NCI-H2227 treated with DMSO at 0.1 percent for 48 hours (cell line): ENCODE results near the gene KRT76.

Source experiments
- DNase-seq: peaks from one replicate; lab custom pipeline; 2025; lab: John Stamatoyannopoulos, UW

Gene KRT76

GRCh38 chr12:52730383-52730782 lies 46.8 kb downstream of the KRT76 start:
- DNase-seq: no peak

GRCh38 chr12:52729147-52729546 lies 48.0 kb downstream of the KRT76 start:
- DNase-seq: no peak

- DNase-seq: no peak
Observed at GRCh38 chr12:52728374-52728773, 48.8 kb downstream of the KRT76 start.

- no peak for DNase-seq
Observed at GRCh38 chr12:52727037-52727436, 50.1 kb downstream of the KRT76 start.

- DNase-seq: no peak
Observed at GRCh38 chr12:52726451-52726850, 50.7 kb downstream of the KRT76 start.

GRCh38 chr12:52724384-52724783 lies 52.8 kb downstream of the KRT76 start:
- DNase-seq: no peak

- no peak for DNase-seq
Observed at GRCh38 chr12:52722680-52723079, 54.5 kb downstream of the KRT76 start.

GRCh38 chr12:52721838-52722470 lies 55.2 kb downstream of the KRT76 start:
- no peak for DNase-seq

GRCh38 chr12:52720365-52720886 lies 56.7 kb downstream of the KRT76 start:
- DNase-seq: no peak
